Suprapubic skin (tissue), 3 donors: ENCODE measurements around the gene KCNJ1.

ENCODE experiments used
- CTCF ChIP-seq, 2 donors: fragments of 200-600 bp in 1 of 2; fragments of 450-650 bp in 1 of 2; sonication (generic) in 1 of 2; IDR thresholded peaks; one replicate each; pipeline ENCODE4 v1.5.1; 2016 to 2019; ENCODE audit warnings: antibody characterized with exemption in 2 of 2, mild to moderate bottlenecking in 1 of 2, moderate library complexity in 1 of 2
- POLR2AphosphoS5 ChIP-seq, 3 donors: sonication (generic); formaldehyde crosslinking; IDR thresholded peaks; one replicate each; pipeline ENCODE4 v1.6.1; 2017; ENCODE audit warnings: antibody characterized with exemption in 3 of 3

GRCh38 chr11:128789497-128790150 lies 77.5 kb downstream of the KCNJ1 start:
- no peak for TF ChIP-seq CTCF (IDR thresholded peaks at IDR 0.05)
- TF ChIP-seq POLR2AphosphoS5 (IDR thresholded peaks at IDR 0.05), result no peak
